Thyroid gland (tissue), 4 donors: ENCODE measurements around the gene TMEM143.

Experiments
- POLR2A ChIP-seq, 2 donors: fragments of 450-650 bp; IDR thresholded peaks; one replicate each; pipeline ENCODE4 v1.6.1; 2017; ENCODE audit warnings: antibody characterized with exemption in 2 of 2, mild to moderate bottlenecking in 2 of 2, moderate library complexity in 1 of 2
- TF ChIP-seq, protein P1 (sequence below), 6 experiments: fragments of 200-600 bp in 3 of 6; fragments of 450-650 bp in 3 of 6; sonication (generic) in 3 of 6; IDR thresholded peaks; one replicate each; pipeline ENCODE4 v1.5.1; 2016 to 2019; ENCODE audit warnings: antibody characterized with exemption in 6 of 6, mild to moderate bottlenecking in 2 of 6, inconsistent platforms in 1 of 6, moderate library complexity in 1 of 6

DNA sequence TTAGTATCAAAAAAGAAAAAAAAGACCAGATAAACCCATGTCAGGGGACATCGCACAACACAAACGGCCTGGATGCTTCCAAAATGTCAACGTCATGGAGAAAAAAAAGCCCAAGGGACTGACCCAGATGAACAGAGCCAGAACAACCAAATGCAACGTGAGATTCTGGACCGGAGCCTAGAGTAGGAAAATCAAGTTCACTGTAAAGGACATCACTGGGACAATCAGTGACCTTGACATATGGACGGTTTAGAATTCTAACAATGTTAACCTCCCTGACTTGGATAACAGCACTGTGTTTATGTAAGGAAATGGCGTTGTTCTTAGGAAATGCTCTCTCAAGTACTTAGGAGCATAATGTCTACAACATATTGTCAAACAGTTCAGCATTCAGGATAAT is 53.5 kb downstream of the TMEM143 start:
- TF ChIP-seq POLR2A (IDR thresholded peaks at IDR 0.05) = no peak
- TF ChIP-seq, protein P1, sequence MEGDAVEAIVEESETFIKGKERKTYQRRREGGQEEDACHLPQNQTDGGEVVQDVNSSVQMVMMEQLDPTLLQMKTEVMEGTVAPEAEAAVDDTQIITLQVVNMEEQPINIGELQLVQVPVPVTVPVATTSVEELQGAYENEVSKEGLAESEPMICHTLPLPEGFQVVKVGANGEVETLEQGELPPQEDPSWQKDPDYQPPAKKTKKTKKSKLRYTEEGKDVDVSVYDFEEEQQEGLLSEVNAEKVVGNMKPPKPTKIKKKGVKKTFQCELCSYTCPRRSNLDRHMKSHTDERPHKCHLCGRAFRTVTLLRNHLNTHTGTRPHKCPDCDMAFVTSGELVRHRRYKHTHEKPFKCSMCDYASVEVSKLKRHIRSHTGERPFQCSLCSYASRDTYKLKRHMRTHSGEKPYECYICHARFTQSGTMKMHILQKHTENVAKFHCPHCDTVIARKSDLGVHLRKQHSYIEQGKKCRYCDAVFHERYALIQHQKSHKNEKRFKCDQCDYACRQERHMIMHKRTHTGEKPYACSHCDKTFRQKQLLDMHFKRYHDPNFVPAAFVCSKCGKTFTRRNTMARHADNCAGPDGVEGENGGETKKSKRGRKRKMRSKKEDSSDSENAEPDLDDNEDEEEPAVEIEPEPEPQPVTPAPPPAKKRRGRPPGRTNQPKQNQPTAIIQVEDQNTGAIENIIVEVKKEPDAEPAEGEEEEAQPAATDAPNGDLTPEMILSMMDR (IDR thresholded peaks at IDR 0.05) = no peak
